Activated effector memory CD4-positive, alpha-beta T cell treated with Interleukin-2 at 50 U/mL for 16 hours (primary cell): ENCODE measurements around the gene DCPS.
"Not testable (repeated sequence)": the region's sequence is repeated elsewhere in the genome, so short reads cannot be mapped to it uniquely, and the experiment has no call there.

Source experiments
- DNase-seq: peaks from one replicate; pipeline ENCODE4 v3.0.0-alpha.2; 2020

The DCPS gene

DNA sequence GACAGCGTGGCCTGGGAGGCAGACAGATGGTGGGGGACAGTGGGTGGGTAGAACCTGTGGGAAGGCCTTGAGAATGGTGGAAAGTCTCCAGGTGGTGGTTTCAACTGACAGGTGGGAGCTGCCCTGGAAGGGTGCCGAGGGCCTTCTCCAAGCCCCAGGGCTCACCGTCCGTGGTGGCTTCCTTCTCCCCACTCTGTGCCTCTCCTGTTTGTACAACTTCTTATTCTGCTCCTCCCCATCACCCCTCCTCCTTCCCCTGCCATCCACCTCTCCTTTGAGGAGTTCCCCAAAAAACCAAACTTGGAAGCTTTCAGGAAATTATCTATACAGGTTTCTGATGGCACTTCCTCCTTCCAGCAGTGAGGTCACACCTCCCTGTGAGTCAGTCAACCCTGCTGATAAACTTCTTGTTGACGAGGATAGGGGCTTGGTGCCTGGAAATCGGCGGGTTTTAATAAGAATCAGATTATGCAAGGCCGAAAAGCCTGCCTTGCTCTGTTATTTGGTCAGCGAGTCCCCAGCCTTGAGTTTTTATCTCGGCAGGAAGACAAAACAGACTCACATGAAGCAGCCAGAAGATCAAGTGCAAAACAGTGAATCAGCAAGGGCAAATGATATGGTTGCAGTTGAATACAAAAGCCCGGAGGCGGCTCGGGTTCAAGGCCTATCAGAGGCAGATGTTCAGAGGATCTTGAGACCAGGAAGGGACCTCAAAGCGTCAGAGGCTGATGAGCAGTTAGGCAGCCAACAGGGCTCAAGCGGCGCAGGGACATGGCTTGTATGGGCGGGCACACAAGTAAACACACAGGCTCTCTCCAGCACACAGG is 42.1 kb downstream of the DCPS start:
- DNase-seq: no peak

DNA sequence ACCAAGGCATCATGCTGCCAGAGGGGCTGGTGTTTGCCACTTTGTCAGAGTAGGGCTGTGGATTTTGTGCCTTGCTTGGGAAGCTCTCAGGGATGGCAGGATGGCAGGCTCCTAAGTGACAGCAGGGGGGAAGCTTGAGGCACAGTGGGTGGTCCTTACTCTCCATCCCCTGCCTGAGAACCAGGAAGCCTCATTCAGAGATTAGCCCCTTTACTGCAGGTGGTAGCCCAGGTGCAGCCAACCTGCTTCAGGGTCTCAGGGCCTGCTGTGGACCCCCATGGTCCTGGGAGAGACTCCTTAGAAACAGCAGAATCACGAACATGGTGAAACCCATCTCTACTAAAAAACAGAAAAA is 42.7 kb downstream of the DCPS start:
- DNase-seq: no peak

GRCh38 chr11:126346946-126347345 is 43.1 kb downstream of the DCPS start:
- not testable (repeated sequence) for DNase-seq

DNA sequence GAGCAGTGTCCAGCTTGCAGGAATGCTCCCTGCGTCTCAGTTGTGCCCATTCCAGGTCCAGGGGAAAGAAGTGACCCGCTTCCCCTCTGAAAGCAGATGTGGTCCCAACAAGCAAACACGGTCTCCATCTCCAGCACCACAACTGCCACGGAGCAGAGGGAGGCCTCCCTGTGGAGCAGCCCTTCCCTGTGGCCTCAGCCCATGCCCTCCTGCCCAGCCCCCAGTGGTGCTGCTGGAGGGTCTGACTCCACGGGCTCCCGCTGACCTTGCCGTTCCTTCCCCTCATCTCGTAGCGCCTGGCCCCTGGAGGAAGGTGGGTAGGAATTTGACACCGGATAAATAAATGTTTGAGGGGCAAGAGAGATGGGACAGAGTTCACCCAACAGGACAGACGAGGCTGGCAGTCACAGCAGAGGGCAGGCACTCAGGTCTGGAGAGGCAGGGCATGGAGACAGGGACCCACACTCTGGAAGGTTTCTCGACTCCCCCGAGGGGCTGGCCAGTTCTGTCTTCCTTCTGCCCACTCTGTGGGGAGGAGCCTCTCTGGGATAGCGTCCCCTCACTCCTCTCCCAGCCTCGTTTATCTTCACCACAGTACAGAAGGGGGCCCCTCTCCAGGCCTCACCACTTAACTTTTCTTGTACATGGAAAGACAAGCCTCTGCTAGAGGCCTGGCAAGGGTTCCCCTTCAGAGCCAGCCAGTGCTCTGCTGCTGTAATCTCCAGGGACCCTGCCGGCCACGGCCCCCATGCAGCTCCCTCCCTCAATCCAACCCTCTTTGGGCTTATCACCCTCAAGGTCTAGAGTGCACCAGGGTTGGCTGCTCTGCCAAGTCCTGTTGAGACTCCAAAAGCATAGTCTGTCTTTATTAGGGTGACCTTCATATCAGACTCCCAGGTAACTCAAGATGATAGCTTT is 44.1 kb downstream of the DCPS start:
- no peak for DNase-seq

DNA sequence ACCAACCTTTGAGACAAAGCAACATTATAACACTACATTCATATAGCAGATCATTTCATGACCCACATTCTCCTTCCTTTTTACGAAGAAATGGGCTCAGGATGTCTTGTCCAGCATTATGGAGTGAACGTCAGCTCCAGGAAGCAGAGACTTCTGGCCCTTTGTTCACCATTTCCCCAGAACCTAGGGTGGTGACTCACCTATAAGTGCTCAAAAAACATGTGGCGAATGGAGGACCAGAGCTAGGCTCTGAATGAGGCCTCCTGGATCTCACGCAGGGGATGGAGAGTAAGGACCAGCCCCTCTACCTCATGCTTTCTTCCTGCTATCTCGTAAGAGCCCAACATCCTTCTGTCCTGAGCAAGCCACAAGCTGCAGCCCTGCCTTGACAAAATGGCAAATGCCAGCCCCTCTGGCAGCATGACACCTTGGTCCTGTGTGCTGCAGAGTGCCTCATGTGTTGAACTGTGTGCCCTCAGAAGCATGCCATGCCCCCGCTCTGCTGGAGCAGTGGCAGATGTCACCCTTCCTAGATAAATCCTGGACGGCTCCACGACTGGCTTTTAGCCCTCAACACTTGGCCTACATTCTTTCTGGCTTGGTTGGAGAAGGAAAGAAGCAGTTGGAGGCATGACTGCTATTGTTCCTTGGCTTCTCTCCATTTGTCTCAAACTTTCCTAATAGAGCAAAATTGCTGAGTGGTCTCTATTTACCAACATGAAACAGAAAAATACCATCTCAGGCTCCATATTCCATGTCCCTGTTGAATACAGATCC is 45.1 kb downstream of the DCPS start:
- DNase-seq: no peak

- DNase-seq: no peak
These were observed 47.0 kb downstream of the DCPS start for GRCh38 chr11:126350836-126351235.

DNA sequence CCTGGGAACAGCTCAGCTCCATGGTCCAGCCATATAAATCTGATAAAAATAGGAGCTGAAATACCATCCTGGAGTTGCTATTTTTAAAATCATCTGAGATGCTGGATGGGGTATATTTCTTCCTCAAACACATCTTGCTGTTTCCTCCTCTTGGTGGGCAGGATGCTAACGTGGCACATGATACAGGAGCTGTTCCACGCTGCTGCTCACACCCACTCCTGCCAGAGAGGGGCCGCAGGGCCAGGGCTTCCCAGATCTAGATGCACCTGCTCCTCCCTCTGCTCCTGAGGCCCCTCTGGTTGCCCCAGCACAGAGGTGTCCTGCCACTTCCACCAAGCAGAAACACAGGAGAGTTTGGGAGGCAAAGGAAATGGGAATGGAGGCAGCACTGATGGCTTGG is 48.3 kb downstream of the DCPS start:
- no peak for DNase-seq

DNA sequence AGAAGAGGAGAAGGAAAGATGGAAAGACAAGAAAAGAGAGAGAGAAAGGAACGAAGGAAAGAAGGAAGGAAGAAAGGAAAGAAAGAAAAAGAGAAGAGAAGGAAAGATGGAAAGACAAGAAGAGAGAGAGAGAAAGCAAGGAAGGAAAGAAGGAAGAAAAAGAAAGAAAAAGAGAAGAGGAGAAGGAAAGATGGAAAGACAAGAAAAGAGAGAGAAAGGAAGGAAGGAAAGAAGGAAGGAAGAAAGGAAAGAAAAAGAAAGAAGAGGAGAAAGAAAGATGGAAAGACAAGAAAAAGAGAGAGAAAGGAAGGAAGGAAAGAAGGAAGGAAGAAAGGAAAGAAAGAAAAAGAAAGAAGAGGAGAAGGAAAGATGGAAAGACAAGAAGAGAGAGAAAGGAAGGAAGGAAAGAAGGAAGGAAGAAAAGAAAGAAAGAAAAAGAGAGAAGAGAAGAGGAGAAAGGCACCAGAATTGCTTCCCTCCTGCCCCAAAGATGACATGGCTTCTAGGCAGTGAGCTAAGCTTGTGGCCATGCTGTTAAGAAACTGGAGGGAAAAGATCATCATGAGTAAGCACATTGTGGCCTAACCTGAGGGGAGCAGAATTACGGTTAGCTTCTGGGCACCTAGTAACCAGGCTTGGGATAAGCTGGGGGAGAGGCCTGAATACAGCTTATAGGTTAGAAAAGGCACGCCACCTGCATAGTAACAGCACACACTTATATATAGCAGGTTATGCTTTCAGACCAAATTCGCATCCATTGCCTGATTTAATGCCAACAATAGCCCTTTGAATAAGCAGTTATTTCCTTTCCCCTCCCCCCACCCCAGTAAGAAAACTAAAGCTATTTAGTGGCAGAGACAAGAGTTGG is 49.3 kb downstream of the DCPS start:
- no peak for DNase-seq

DNA sequence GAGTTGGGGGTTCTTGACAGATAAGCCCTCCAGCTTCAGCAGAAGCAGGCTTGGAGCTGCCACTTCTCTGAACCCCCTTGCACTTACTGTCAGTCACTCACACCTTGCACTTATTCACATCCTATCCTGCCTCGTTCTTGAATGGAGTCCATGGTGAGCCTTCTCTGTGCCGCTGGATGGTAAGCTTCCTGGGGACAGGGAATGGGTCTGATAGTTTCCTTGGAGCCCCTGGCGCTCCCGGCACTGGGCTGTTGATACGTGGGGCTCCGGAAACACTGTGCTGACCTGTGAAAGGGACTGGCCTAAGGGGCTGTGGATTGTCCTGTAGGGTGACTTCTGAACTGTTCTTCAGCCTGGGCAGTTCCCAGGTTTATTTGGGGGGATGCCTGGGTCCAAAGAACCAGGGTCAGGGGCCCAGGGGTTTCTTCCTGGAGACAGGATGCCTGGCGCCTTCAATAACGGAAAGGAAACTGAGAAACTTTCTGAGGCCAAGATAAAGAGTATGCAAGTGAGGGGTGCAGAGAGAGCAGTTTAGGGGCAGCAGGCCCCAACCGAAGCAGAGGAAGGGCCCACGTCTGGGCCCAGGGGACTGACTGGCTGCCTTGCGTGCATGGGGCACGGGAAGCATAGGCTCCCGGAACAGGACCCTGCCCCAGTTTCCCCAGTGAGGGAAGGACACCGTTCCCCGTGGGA is 50.9 kb downstream of the DCPS start:
- DNase-seq: no peak

- peak; percentile 51 for DNase-seq
These were observed 51.6 kb downstream of the DCPS start, which contains the start of gene ST3GAL4 for GRCh38 chr11:126355324-126355925. TSS of gene ST3GAL4 (plus strand) at chr11:126355686. CDS start at chr11:126406156, 50,470 bp downstream.

DNA sequence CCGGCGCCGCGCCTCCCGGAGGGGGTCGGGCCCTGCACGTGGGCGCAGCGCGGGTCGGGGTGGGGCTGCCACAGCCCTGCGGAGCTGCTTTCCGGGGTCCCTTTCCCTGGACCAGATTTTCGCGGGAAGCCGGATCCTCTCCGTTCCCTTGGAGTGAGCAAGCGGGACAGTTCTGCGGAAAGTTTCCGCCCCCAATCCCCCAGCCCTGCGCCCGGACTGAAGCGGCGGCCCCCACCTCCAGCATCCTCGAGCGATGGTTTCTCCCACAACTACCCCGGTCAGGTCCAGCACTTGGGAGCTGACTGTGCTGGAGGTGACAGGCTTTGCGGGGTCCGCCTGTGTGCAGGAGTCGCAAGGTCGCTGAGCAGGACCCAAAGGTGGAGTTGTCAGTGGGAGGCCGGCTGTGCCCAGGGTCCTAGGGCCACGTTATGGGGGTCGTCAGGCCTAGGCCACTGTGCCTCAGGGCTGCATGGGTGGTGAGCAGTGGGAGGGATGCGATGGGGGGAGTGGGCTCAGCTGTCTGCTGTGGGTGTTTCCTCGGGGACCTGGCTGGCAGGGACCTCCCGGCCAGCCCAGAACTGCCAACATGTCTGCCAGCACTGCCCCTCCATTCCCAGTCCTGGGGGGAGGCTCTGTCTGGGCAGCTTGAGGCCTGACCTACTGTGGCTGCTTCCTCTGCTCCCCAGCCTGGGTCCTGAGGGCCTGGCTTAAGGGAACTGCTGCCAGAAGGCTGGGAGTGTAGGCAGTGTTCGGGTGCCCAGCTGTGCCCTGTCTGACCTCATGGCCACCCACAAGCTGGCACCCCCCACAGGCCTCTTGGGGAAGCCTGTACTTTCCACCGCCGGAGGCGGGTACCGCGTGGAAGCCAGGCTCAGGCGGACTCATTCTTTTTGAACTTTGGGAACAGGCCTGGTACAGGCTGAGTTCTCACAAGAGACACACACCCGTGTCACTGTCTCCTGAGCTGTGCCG is 52.4 kb downstream of the DCPS start:
- no peak for DNase-seq

GRCh38 chr11:126357055-126357962 is 53.4 kb downstream of the DCPS start:
- no peak for DNase-seq

DNA sequence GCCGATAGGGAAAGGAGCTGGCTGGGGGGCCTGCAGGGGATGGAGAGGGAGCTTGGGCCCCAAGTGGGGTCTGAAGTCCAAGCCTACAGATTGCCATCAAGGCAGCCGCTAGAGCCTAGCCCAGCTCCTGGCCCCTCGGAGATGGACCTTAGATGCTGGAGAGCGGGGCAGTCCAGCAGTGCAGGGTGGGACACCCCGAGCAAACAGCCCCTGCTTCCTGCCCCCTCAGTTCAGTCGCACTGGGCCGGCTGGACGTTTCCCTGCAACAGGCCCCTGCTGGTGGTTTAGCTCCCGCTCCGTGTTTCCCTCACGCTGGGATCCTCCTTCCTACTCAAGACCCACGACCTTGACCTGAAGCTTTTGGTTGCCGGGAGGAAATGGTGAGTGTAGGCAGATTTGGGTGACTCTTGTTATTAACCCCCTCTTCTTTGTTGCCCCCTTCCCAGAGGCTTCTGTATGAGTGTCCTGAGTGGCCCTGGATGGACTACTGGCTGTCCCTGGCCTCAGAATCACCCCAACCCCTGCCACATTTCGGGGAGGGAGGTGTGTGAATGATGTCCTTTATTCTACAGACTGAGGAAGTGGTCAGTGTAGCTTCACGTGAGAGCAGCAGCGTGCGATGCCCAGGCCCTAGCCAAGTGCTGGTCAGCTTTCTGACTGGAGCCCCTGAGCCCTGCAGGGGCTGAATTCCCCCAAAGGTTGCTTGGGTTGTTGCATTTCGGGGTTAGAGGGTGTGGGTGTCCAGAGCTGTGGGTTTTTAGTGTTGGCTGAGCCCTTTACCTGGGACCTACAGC is 54.3 kb downstream of the DCPS start:
- no peak for DNase-seq

- DNase-seq: no peak
These were observed 54.9 kb downstream of the DCPS start for GRCh38 chr11:126358763-126359160.

DNA sequence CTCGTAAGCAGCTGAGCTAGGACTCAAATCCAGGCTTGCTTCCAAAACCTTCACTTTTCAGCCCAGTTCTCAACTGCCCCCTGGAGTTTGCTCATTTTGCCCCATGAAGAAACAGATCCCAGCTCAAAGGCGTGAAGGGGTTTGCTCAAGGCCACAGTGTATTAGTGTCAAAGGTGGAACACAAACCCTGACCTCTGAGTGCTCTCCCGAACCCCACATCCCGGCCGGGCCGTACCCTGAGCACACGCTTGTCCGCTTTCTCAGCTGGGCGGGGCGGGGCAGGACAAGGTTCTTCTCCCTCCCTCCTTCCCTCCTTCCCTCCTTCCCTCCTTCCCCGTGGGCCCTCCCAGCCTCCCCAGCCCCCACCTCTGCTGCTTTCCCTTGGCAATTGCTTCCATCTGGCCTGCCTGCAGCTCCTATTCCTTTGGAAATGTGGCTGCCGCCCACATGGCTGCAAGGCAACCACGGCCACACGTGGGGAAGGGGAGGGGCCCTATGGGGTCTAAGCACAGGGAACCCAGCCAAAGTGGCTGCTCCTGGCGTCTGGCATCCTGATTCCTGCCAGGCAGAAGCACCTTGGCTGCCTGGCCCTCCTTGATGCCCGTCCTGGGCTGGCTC is 55.7 kb downstream of the DCPS start:
- DNase-seq: no peak

GRCh38 chr11:126360049-126360446 is 56.2 kb downstream of the DCPS start:
- DNase-seq: no peak

- no peak for DNase-seq
These were observed 57.5 kb downstream of the DCPS start for GRCh38 chr11:126361400-126361799.
